ENCODE results near the gene KCNQ1.

Gene KCNQ1

DNA sequence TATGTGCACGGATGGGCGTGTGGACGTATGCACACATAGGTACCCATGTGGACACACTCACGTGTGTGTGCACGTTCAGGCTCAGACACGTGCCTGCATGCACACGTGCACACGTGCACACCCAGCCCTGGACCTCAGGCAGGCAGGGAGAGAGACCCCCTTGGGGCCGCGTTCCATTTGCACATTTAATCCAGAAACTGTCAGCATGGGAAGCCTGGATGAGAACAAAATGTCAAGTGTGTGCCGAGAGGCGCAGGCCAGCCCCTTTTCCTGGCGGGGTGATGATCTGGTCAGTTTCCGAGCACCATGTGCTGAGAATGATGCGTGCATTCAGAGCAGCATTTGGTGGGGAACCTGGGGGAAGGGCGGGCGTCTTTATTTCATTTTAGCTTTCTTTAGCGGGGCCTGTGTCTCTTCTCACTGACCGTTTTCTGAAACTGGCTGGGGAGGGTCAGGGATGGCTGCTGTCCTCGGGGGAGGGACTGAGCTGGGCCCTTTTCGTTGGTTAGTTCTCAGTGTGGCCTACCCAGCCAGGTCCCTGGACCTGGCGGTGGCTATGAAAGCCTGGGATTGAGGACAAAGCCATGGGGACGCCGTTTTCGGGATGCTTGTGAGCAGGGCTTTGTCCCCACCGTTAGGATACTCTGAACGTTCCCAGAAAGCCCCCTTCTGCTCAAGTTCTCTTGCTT, 96.3 kb downstream of the KCNQ1 start:
- Histone ChIP-seq H3K4me3 (ENCODE audit: low read length, poor library complexity, severe bottlenecking) (no peak overlapping the region), H3K79me2 (ENCODE audit: insufficient read depth, low read length) (no peaks in the 10 kb centered on the region), H2AFZ (ENCODE audit: low read length) (no peak overlapping the region), H3K27me3 (ENCODE audit: insufficient read depth, low read length, poor library complexity, severe bottlenecking) (no peaks in the 10 kb centered on the region), H3K4me1 (ENCODE audit: insufficient read depth, low read length, poor library complexity, severe bottlenecking) (peaks cover 10% of the 10 kb centered on the region), H3K4me2 (ENCODE audit: low read depth, low read length, poor library complexity, severe bottlenecking) (no peak overlapping the region), H3K9ac (ENCODE audit: low read depth, low read length, poor library complexity, severe bottlenecking) (no peak overlapping the region), H4K20me1 (ENCODE audit: insufficient read depth, low read length, poor library complexity, severe bottlenecking) (no peaks in the 10 kb centered on the region), H3K9me3 (ENCODE audit: insufficient read depth, low read depth, low read length) (no peaks in the 10 kb centered on the region), H3F3A (ENCODE audit: low read depth) (no peaks in the 10 kb centered on the region), H3K36me3 (ENCODE audit: insufficient read depth, low read length) (no peaks in the 10 kb centered on the region), H3K9me2 (replicated peaks; ENCODE audit: low read depth, low read length) (no peaks in the 10 kb centered on the region)
- TF ChIP-seq EZH2phosphoT487 (IDR thresholded peaks at IDR 0.05; ENCODE audit: borderline replicate concordance) = no peak
- TF ChIP-seq, protein P1, sequence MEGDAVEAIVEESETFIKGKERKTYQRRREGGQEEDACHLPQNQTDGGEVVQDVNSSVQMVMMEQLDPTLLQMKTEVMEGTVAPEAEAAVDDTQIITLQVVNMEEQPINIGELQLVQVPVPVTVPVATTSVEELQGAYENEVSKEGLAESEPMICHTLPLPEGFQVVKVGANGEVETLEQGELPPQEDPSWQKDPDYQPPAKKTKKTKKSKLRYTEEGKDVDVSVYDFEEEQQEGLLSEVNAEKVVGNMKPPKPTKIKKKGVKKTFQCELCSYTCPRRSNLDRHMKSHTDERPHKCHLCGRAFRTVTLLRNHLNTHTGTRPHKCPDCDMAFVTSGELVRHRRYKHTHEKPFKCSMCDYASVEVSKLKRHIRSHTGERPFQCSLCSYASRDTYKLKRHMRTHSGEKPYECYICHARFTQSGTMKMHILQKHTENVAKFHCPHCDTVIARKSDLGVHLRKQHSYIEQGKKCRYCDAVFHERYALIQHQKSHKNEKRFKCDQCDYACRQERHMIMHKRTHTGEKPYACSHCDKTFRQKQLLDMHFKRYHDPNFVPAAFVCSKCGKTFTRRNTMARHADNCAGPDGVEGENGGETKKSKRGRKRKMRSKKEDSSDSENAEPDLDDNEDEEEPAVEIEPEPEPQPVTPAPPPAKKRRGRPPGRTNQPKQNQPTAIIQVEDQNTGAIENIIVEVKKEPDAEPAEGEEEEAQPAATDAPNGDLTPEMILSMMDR (conservative IDR thresholded peaks at IDR 0.05; ENCODE audit: low read length) = no peak

DNA sequence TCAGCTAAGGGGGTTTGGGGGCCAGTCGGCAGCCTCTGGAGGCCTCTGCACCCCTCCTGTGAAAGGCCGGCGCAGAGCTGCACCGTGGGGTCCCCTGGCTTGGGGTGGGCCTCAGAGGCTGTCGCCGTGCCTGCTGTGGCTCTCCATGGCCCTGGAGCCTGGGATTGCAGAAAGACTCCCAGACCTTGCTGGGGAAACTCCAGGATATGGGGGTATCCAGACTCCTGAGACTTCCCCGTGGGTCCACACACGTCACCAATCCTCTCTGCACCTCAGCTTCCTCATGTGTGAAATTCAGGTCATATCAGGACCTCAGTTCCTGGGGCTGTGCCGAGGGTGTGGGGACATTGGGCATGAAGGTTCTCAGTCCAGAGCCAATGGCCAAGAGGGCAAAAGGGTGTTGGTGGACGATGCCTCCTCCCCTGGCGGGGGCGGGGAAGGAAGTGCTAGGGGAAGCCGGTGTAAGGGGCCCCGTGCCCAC, 97.1 kb downstream of the KCNQ1 start:
- H3K4me3 ChIP-seq (ENCODE audit: low read length, poor library complexity, severe bottlenecking) = no peak overlapping the region
- TF ChIP-seq, protein P1 (conservative IDR thresholded peaks at IDR 0.05; ENCODE audit: low read length) = no peak
- no peak for TF ChIP-seq EZH2phosphoT487 (IDR thresholded peaks at IDR 0.05; ENCODE audit: borderline replicate concordance)
- H2AFZ ChIP-seq (ENCODE audit: low read length) = no peak overlapping the region
- no peak overlapping the region for H3K4me2 ChIP-seq (ENCODE audit: low read depth, low read length, poor library complexity, severe bottlenecking)
- no peaks in the 10 kb centered on the region for H3K27me3 ChIP-seq (ENCODE audit: insufficient read depth, low read length, poor library complexity, severe bottlenecking)
- H3K9me2 ChIP-seq (replicated peaks; ENCODE audit: low read depth, low read length) = no peaks in the 10 kb centered on the region
- no peaks in the 10 kb centered on the region for H3K79me2 ChIP-seq (ENCODE audit: insufficient read depth, low read length)
- no peak overlapping the region for H3K9ac ChIP-seq (ENCODE audit: low read depth, low read length, poor library complexity, severe bottlenecking)
- H3K4me1 ChIP-seq (ENCODE audit: insufficient read depth, low read length, poor library complexity, severe bottlenecking) = peaks cover 10% of the 10 kb centered on the region
- no peaks in the 10 kb centered on the region for H3K36me3 ChIP-seq (ENCODE audit: insufficient read depth, low read length)
- no peaks in the 10 kb centered on the region for H3F3A ChIP-seq (ENCODE audit: low read depth)
- no peaks in the 10 kb centered on the region for H4K20me1 ChIP-seq (ENCODE audit: insufficient read depth, low read length, poor library complexity, severe bottlenecking)
- H3K9me3 ChIP-seq (ENCODE audit: insufficient read depth, low read depth, low read length) = no peaks in the 10 kb centered on the region

DNA sequence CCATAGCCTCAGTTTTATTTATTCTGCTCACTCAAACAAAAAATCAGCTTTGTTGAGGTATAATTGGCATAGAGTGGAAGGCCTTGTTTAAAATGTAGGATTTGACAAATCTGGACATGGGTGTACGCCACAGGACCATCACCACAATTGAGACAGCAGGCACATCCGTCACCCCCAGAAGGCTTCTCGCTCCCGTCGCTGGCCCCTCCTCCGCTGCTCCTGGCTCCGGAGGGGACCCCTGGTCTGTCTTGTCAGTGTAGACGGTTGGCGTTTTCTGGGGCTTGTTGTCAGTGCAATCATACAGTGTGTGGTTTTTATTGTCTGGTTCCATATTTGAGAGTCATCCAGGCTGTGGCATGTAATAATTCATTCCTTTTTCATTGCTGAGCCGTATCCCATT, 97.6 kb downstream of the KCNQ1 start:
- H3K36me3 ChIP-seq (ENCODE audit: insufficient read depth, low read length) = no peaks in the 10 kb centered on the region
- peaks cover 10% of the 10 kb centered on the region for H3K4me1 ChIP-seq (ENCODE audit: insufficient read depth, low read length, poor library complexity, severe bottlenecking)
- H4K20me1 ChIP-seq (ENCODE audit: insufficient read depth, low read length, poor library complexity, severe bottlenecking) = no peaks in the 10 kb centered on the region
- H3K9me2 ChIP-seq (replicated peaks; ENCODE audit: low read depth, low read length) = no peaks in the 10 kb centered on the region
- H3K4me2 ChIP-seq (ENCODE audit: low read depth, low read length, poor library complexity, severe bottlenecking) = no peak overlapping the region
- H3K9me3 ChIP-seq (ENCODE audit: insufficient read depth, low read depth, low read length) = no peaks in the 10 kb centered on the region
- TF ChIP-seq EZH2phosphoT487 (IDR thresholded peaks at IDR 0.05; ENCODE audit: borderline replicate concordance) = no peak
- TF ChIP-seq, protein P1 (conservative IDR thresholded peaks at IDR 0.05; ENCODE audit: low read length) = no peak
- H3K27me3 ChIP-seq (ENCODE audit: insufficient read depth, low read length, poor library complexity, severe bottlenecking) = no peaks in the 10 kb centered on the region
- H3F3A ChIP-seq (ENCODE audit: low read depth) = no peaks in the 10 kb centered on the region
- no peaks in the 10 kb centered on the region for H3K79me2 ChIP-seq (ENCODE audit: insufficient read depth, low read length)
- H2AFZ ChIP-seq (ENCODE audit: low read length) = no peak overlapping the region
- no peak overlapping the region for H3K9ac ChIP-seq (ENCODE audit: low read depth, low read length, poor library complexity, severe bottlenecking)
- H3K4me3 ChIP-seq (ENCODE audit: low read length, poor library complexity, severe bottlenecking) = no peak overlapping the region

Data from Loucy (cell line).